Ecto neural progenitor cell (in vitro differentiated cells): ENCODE measurements around the gene BBS9.
A peak's percentile ranks its signal among the peaks of the same experiment; 100 is the strongest.
"Not testable (repeated sequence)": the region's sequence is repeated elsewhere in the genome, so short reads cannot be mapped to it uniquely, and the experiment has no call there.

Experiments
- DNase-seq: peaks from one replicate; pipeline ENCODE4 v3.0.0-alpha.2; 2018; ENCODE audit warnings: low spot score

Gene BBS9

GRCh38 chr7:33128990-33129805, at the start of gene BBS9:
TSS of gene BBS9 (plus strand) at chr7:33129564. CDS start at chr7:33146253, 16,689 bp downstream.
- DNase-seq: peak; percentile 96

GRCh38 chr7:33079763-33080690, 49.3 kb upstream of the BBS9 start:
- DNase-seq: no peak

- DNase-seq: no peak
These were observed 42.0 kb upstream of the BBS9 start for GRCh38 chr7:33087356-33087755.

GRCh38 chr7:33087858-33088257, 41.5 kb upstream of the BBS9 start:
- DNase-seq: no peak

GRCh38 chr7:33089142-33089541, 40.2 kb upstream of the BBS9 start:
- no peak for DNase-seq

GRCh38 chr7:33091111-33091531, 38.2 kb upstream of the BBS9 start:
- no peak for DNase-seq

GRCh38 chr7:33091641-33092191, 37.6 kb upstream of the BBS9 start:
- no peak for DNase-seq

GRCh38 chr7:33093266-33093665, 36.1 kb upstream of the BBS9 start:
- DNase-seq: no peak

- not testable (repeated sequence) for DNase-seq
These were observed 34.6 kb upstream of the BBS9 start for GRCh38 chr7:33094745-33095275.

- DNase-seq: no peak
These were observed 30.0 kb upstream of the BBS9 start for GRCh38 chr7:33099154-33099940.

- DNase-seq: no peak
These were observed 28.6 kb upstream of the BBS9 start for GRCh38 chr7:33100770-33101169.

- DNase-seq: no peak
These were observed 27.5 kb upstream of the BBS9 start for GRCh38 chr7:33101906-33102305.

GRCh38 chr7:33107136-33108066, 22.0 kb upstream of the BBS9 start:
- DNase-seq: peak; percentile 68

GRCh38 chr7:33108554-33109004, 20.8 kb upstream of the BBS9 start:
- no peak for DNase-seq

- DNase-seq: peak; percentile 91
These were observed 20.2 kb upstream of the BBS9 start, which contains the start of gene RP9 for GRCh38 chr7:33109005-33109757. TSS of gene RP9 (minus strand) at chr7:33109404. CDS start at chr7:33109372, 32 bp downstream.

GRCh38 chr7:33109758-33110238, 19.6 kb upstream of the BBS9 start:
- no peak for DNase-seq

GRCh38 chr7:33111614-33112013, 17.8 kb upstream of the BBS9 start:
- no peak for DNase-seq

- no peak for DNase-seq
These were observed 14.4 kb upstream of the BBS9 start for GRCh38 chr7:33114976-33115375.

- no peak for DNase-seq
These were observed 11.0 kb upstream of the BBS9 start for GRCh38 chr7:33118383-33118782.
